A549 (cell line): ENCODE results near the gene EPHB1.

Experiments used
- BHLHE40 ChIP-seq: IDR thresholded peaks from 2 replicates; pipeline ENCODE4 v1.6.1; 2012; ENCODE audit warnings: low read depth, low read length, inconsistent platforms
- CBX2 ChIP-seq: fragments of 200-600 bp; sonication (generic); IDR thresholded peaks from 2 replicates; pipeline ENCODE4 v1.6.1; 2016; ENCODE audit warnings: low read depth, mild to moderate bottlenecking, borderline replicate concordance
- CHD4 ChIP-seq: fragments of 200-600 bp; sonication (generic); IDR thresholded peaks from 2 replicates; pipeline ENCODE4 v1.6.1; 2016; ENCODE audit warnings: antibody characterized with exemption, mild to moderate bottlenecking, borderline replicate concordance
- EHMT2 ChIP-seq: fragments of 200-600 bp; sonication (generic); IDR thresholded peaks from 2 replicates; pipeline ENCODE4 v1.6.1; 2016; ENCODE audit warnings: antibody characterized with exemption, low read depth, mild to moderate bottlenecking, moderate library complexity
- EP300 ChIP-seq, 2 experiments: fragments of >200 bp; sonication (Bioruptor Twin); formaldehyde crosslinking; IDR thresholded peaks; 2 replicates in 1 of 2; 3 replicates in 1 of 2; pipeline ENCODE4 v1.6.1; 2016 to 2017
- GATA3 ChIP-seq: IDR thresholded peaks from 2 replicates; pipeline ENCODE4 v1.6.1; 2012; ENCODE audit warnings: borderline replicate concordance
- POLR2A ChIP-seq: IDR thresholded peaks from 2 replicates; pipeline ENCODE4 v1.6.1; 2012; ENCODE audit warnings: mild to moderate bottlenecking, low read length
- TF ChIP-seq, protein P1 (sequence below): fragments of >200 bp; sonication (Bioruptor Twin); formaldehyde crosslinking; IDR thresholded peaks from 3 replicates; pipeline ENCODE4 v1.5.1; 2016
- TF ChIP-seq, protein P2 (sequence below): fragments of 200-600 bp; sonication (generic); IDR thresholded peaks from 2 replicates; pipeline ENCODE4 v1.6.1; 2016; ENCODE audit warnings: antibody characterized with exemption, mild to moderate bottlenecking, moderate library complexity

DNA sequence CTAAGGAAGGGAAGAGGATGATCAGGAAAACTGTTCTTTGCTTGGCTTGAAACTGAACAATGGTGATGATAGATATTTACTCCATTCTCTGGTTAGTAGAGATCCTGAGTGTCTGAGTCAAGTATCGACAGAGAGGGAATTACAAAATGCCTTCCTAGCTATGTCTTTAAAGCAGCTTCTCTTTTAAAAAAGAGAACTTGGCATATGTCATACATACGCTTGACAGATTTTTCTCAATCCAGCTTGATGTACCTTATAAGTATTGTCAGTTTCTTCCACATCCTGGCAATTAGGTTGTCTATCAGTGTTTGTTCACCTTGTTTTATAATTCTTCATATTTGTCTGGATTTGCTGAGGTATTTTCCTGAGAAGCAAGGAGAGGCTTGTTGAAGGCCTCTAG is 5.0 kb upstream of the EPHB1 start:
- TF ChIP-seq EHMT2: no peak
- TF ChIP-seq POLR2A: no peak
- TF ChIP-seq, protein P1, sequence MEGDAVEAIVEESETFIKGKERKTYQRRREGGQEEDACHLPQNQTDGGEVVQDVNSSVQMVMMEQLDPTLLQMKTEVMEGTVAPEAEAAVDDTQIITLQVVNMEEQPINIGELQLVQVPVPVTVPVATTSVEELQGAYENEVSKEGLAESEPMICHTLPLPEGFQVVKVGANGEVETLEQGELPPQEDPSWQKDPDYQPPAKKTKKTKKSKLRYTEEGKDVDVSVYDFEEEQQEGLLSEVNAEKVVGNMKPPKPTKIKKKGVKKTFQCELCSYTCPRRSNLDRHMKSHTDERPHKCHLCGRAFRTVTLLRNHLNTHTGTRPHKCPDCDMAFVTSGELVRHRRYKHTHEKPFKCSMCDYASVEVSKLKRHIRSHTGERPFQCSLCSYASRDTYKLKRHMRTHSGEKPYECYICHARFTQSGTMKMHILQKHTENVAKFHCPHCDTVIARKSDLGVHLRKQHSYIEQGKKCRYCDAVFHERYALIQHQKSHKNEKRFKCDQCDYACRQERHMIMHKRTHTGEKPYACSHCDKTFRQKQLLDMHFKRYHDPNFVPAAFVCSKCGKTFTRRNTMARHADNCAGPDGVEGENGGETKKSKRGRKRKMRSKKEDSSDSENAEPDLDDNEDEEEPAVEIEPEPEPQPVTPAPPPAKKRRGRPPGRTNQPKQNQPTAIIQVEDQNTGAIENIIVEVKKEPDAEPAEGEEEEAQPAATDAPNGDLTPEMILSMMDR: no peak
- TF ChIP-seq, protein P2, sequence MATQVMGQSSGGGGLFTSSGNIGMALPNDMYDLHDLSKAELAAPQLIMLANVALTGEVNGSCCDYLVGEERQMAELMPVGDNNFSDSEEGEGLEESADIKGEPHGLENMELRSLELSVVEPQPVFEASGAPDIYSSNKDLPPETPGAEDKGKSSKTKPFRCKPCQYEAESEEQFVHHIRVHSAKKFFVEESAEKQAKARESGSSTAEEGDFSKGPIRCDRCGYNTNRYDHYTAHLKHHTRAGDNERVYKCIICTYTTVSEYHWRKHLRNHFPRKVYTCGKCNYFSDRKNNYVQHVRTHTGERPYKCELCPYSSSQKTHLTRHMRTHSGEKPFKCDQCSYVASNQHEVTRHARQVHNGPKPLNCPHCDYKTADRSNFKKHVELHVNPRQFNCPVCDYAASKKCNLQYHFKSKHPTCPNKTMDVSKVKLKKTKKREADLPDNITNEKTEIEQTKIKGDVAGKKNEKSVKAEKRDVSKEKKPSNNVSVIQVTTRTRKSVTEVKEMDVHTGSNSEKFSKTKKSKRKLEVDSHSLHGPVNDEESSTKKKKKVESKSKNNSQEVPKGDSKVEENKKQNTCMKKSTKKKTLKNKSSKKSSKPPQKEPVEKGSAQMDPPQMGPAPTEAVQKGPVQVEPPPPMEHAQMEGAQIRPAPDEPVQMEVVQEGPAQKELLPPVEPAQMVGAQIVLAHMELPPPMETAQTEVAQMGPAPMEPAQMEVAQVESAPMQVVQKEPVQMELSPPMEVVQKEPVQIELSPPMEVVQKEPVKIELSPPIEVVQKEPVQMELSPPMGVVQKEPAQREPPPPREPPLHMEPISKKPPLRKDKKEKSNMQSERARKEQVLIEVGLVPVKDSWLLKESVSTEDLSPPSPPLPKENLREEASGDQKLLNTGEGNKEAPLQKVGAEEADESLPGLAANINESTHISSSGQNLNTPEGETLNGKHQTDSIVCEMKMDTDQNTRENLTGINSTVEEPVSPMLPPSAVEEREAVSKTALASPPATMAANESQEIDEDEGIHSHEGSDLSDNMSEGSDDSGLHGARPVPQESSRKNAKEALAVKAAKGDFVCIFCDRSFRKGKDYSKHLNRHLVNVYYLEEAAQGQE: no peak
- TF ChIP-seq CBX2: no peak
- TF ChIP-seq EP300 (IDR thresholded peaks at IDR 0.05): no peak
- TF ChIP-seq CHD4: no peak
- TF ChIP-seq GATA3: no peak
- no peak for TF ChIP-seq BHLHE40
